GM19372 (cell line): ENCODE measurements around the gene CALN1.
"Not testable (repeated sequence)": the region's sequence is repeated elsewhere in the genome, so short reads cannot be mapped to it uniquely, and the experiment has no call there.

ENCODE experiments used
- ATAC-seq: cut with Tn5 transposase; IDR thresholded peaks from one replicate; pipeline ENCODE4 v1.9.1; 2021; ENCODE audit warnings: mild to moderate bottlenecking, low read depth, moderate library complexity; ENCODE audit not compliant: unreplicated experiment

The CALN1 gene

GRCh38 chr7:72111086-72111485, 301.1 kb downstream of the CALN1 start:
- no peak for ATAC-seq

- no peak for ATAC-seq
These were observed 302.6 kb downstream of the CALN1 start for GRCh38 chr7:72109566-72109965.

GRCh38 chr7:72106405-72106804, 305.7 kb downstream of the CALN1 start:
- ATAC-seq = no peak

GRCh38 chr7:72101444-72101843, 310.7 kb downstream of the CALN1 start:
- no peak for ATAC-seq

- no peak for ATAC-seq
These were observed 312.4 kb downstream of the CALN1 start for GRCh38 chr7:72099784-72100183.

- ATAC-seq = no peak
These were observed 313.1 kb downstream of the CALN1 start for GRCh38 chr7:72098807-72099580.

GRCh38 chr7:72097226-72097625, 314.9 kb downstream of the CALN1 start:
- no peak for ATAC-seq

GRCh38 chr7:72092769-72093168, 319.4 kb downstream of the CALN1 start:
- no peak for ATAC-seq

GRCh38 chr7:72087926-72088325, 324.2 kb downstream of the CALN1 start:
- ATAC-seq = no peak

GRCh38 chr7:72080865-72081510, 331.1 kb downstream of the CALN1 start:
- no peak for ATAC-seq

- ATAC-seq = no peak
These were observed 331.8 kb downstream of the CALN1 start for GRCh38 chr7:72080341-72080766.

- no peak for ATAC-seq
These were observed 333.3 kb downstream of the CALN1 start for GRCh38 chr7:72078856-72079255.

- ATAC-seq = no peak
These were observed 333.8 kb downstream of the CALN1 start for GRCh38 chr7:72078301-72078700.

- no peak for ATAC-seq
These were observed 334.4 kb downstream of the CALN1 start for GRCh38 chr7:72077786-72078185.

- ATAC-seq = no peak
These were observed 339.2 kb downstream of the CALN1 start for GRCh38 chr7:72072901-72073300.

- no peak for ATAC-seq
These were observed 342.9 kb downstream of the CALN1 start for GRCh38 chr7:72069263-72069662.

- not testable (repeated sequence) for ATAC-seq
These were observed 346.4 kb downstream of the CALN1 start for GRCh38 chr7:72065764-72066163.

- no peak for ATAC-seq
These were observed 347.2 kb downstream of the CALN1 start for GRCh38 chr7:72064916-72065315.

- no peak for ATAC-seq
These were observed 348.8 kb downstream of the CALN1 start for GRCh38 chr7:72063330-72063729.

- ATAC-seq = no peak
These were observed 349.5 kb downstream of the CALN1 start for GRCh38 chr7:72062666-72063065.

GRCh38 chr7:72059925-72060324, 352.2 kb downstream of the CALN1 start:
- ATAC-seq = no peak

GRCh38 chr7:72058579-72058978, 353.6 kb downstream of the CALN1 start:
- ATAC-seq = no peak
